IPS-15b (cell line): ENCODE results near the gene LOXHD1.

ENCODE experiments used
- H3K27me3 ChIP-seq: one replicate; pipeline ENCODE4 v1.6.1; 2013; ENCODE audit warnings: low read length; ENCODE audit not compliant: control insufficient read depth, insufficient read depth
- H3K36me3 ChIP-seq: one replicate; pipeline ENCODE4 v1.6.1; 2013; ENCODE audit warnings: low read length; ENCODE audit not compliant: control insufficient read depth, insufficient read depth
- H3K4me1 ChIP-seq: one replicate; pipeline ENCODE4 v1.6.1; 2013; ENCODE audit warnings: mild to moderate bottlenecking, low read length; ENCODE audit not compliant: control insufficient read depth, insufficient read depth
- H3K4me3 ChIP-seq: one replicate; pipeline ENCODE4 v1.5.1; 2013; ENCODE audit warnings: low read depth, low read length
- H3K9ac ChIP-seq: one replicate; pipeline ENCODE4 v1.6.1; 2013; ENCODE audit warnings: low read depth, mild to moderate bottlenecking, low read length
- H3K9me3 ChIP-seq: one replicate; pipeline ENCODE4 v1.6.1; 2013; ENCODE audit warnings: mild to moderate bottlenecking, low read length; ENCODE audit not compliant: control insufficient read depth, insufficient read depth

The LOXHD1 gene

GRCh38 chr18:46622451-46622850 lies 34.6 kb downstream of the LOXHD1 start:
- no peaks in the 10 kb centered on the region for H3K4me1 ChIP-seq
- H3K4me3 ChIP-seq: no peak overlapping the region
- H3K9me3 ChIP-seq: no peaks in the 10 kb centered on the region
- no peaks in the 10 kb centered on the region for H3K27me3 ChIP-seq
- no peak overlapping the region for H3K9ac ChIP-seq
- H3K36me3 ChIP-seq: no peaks in the 10 kb centered on the region

GRCh38 chr18:46621871-46622270 lies 35.1 kb downstream of the LOXHD1 start:
- Histone ChIP-seq H3K9ac (no peak overlapping the region), H3K9me3 (no peaks in the 10 kb centered on the region), H3K36me3 (no peaks in the 10 kb centered on the region), H3K4me3 (no peak overlapping the region), H3K4me1 (no peaks in the 10 kb centered on the region), H3K27me3 (no peaks in the 10 kb centered on the region)

DNA sequence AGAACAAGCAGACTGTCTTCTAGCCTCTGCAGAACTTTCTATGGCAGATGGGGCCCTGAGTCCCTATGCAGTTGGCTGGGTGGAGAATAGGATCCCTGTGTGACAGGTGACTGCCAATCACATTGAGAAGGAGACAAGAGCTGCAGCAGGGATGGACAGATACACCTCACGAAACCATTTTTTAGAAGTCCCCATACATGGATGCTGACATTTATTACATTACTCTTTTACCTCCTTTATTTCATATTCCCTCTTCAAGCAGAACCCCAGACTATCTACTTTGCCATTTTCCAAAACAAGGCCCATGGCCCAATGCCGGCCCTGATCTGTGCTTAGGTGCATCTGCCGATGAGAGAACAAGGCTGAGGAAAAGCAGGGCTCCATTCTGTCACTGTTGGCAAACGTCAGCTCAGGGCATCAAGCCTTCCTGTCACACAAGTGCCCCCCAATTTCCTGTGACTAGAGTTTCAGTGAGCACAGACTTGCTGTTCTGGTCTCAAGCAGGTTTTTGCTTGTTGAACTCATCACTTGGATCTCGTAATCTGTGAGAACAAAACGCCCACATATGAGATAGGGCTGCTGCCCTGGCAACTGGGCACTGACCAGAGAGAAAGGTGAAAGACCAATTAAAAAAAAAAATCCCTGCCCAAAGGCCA lies 35.8 kb downstream of the LOXHD1 start:
- H3K27me3 ChIP-seq: no peaks in the 10 kb centered on the region
- H3K9ac ChIP-seq: no peak overlapping the region
- no peaks in the 10 kb centered on the region for H3K36me3 ChIP-seq
- H3K9me3 ChIP-seq: no peaks in the 10 kb centered on the region
- no peak overlapping the region for H3K4me3 ChIP-seq
- H3K4me1 ChIP-seq: no peaks in the 10 kb centered on the region

- Histone ChIP-seq H3K4me1 (no peaks in the 10 kb centered on the region), H3K36me3 (no peaks in the 10 kb centered on the region)
Observed at GRCh38 chr18:46619559-46619958, 37.5 kb downstream of the LOXHD1 start.

DNA sequence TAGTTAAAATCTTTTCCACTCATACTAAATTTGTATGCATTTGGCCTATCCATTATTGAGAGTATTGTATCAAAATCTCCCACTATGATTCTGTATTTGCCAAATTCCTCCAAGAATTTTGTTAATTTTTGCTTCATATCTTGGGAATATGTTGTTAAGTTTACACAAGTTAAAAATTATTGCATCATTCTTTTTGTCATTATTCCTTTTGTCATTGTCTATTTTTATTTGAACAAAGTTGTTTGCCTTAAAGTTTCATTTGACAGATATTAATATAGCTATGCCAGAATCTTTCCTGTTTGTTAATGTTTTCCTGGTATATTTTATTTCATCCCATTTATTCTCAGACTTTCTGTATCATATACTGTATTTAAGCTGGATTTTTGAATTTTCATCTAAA lies 41.3 kb downstream of the LOXHD1 start:
- no peaks in the 10 kb centered on the region for H3K36me3 ChIP-seq
- no peaks in the 10 kb centered on the region for H3K4me1 ChIP-seq
- no peak overlapping the region for H3K9ac ChIP-seq
- no peak overlapping the region for H3K4me3 ChIP-seq
- no peaks in the 10 kb centered on the region for H3K27me3 ChIP-seq
- H3K9me3 ChIP-seq: no peaks in the 10 kb centered on the region

More at GRCh38 chr18:46619559-46619958, 37.5 kb downstream of the LOXHD1 start:
- Histone ChIP-seq H3K9ac (no peak overlapping the region), H3K27me3 (no peaks in the 10 kb centered on the region), H3K4me3 (no peak overlapping the region), H3K9me3 (no peaks in the 10 kb centered on the region)

GRCh38 chr18:46609048-46609447 lies 48.0 kb downstream of the LOXHD1 start:
- no peaks in the 10 kb centered on the region for H3K4me1 ChIP-seq
- H3K9ac ChIP-seq: no peak overlapping the region

DNA sequence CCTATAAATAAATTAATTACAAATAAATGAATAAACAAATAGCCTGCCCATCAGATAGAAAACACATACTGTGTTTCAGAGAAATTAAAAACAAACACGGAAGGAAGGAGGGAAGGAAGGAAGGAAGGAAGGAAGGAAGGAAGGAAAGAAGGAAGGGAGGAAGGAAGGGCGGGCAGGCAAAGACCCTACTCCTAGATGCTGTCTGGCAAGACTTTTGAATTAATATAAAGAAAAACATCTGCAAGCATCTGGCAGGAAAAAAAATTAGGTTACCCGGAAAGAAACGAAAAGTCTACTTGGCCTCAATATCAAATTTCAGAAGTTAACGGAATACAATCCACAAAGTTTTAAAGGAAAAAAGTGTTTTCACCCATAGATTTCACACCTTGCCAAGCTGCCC lies 49.1 kb downstream of the LOXHD1 start:
- H3K4me3 ChIP-seq: no peak overlapping the region
- H3K4me1 ChIP-seq: no peaks in the 10 kb centered on the region
- H3K27me3 ChIP-seq: no peaks in the 10 kb centered on the region
- H3K9ac ChIP-seq: no peak overlapping the region
- no peaks in the 10 kb centered on the region for H3K9me3 ChIP-seq
- H3K36me3 ChIP-seq: no peaks in the 10 kb centered on the region

More at GRCh38 chr18:46609048-46609447, 48.0 kb downstream of the LOXHD1 start:
- H3K36me3 ChIP-seq: no peaks in the 10 kb centered on the region
- H3K4me3 ChIP-seq: no peak overlapping the region
- H3K27me3 ChIP-seq: no peaks in the 10 kb centered on the region
- H3K9me3 ChIP-seq: no peaks in the 10 kb centered on the region

- no peak overlapping the region for H3K9ac ChIP-seq
- no peak overlapping the region for H3K4me3 ChIP-seq
- no peaks in the 10 kb centered on the region for H3K36me3 ChIP-seq
- H3K4me1 ChIP-seq: no peaks in the 10 kb centered on the region
- no peaks in the 10 kb centered on the region for H3K9me3 ChIP-seq
- no peaks in the 10 kb centered on the region for H3K27me3 ChIP-seq
Observed at GRCh38 chr18:46601141-46601805, 55.7 kb downstream of the LOXHD1 start.

DNA sequence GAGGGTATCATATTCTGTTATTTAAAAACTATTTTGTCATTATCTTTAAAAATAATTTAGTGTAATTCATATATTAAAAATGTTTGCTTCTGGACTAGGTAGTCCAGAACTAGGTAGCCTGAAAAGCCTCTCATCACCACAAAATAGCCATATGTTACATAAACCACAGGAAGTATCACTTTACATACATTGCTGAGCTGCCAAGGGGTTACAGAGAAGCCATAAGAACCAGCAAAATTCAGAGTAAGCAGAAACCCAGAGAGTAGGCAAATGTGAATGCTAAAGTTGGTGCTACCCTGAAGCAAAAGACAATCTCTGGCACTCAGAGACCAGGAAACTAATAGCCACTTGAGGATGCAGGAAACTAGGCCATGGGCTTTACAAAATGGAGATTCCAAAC lies 60.9 kb downstream of the LOXHD1 start:
- Histone ChIP-seq H3K9ac (no peak overlapping the region), H3K27me3 (no peaks in the 10 kb centered on the region), H3K36me3 (no peaks in the 10 kb centered on the region), H3K4me1 (no peaks in the 10 kb centered on the region), H3K9me3 (no peaks in the 10 kb centered on the region), H3K4me3 (no peak overlapping the region)

- H3K36me3 ChIP-seq: no peaks in the 10 kb centered on the region
- H3K4me3 ChIP-seq: no peak overlapping the region
- H3K9me3 ChIP-seq: no peaks in the 10 kb centered on the region
- H3K27me3 ChIP-seq: no peaks in the 10 kb centered on the region
- H3K4me1 ChIP-seq: no peaks in the 10 kb centered on the region
- H3K9ac ChIP-seq: no peak overlapping the region
Observed at GRCh38 chr18:46591783-46592391, 65.1 kb downstream of the LOXHD1 start.

DNA sequence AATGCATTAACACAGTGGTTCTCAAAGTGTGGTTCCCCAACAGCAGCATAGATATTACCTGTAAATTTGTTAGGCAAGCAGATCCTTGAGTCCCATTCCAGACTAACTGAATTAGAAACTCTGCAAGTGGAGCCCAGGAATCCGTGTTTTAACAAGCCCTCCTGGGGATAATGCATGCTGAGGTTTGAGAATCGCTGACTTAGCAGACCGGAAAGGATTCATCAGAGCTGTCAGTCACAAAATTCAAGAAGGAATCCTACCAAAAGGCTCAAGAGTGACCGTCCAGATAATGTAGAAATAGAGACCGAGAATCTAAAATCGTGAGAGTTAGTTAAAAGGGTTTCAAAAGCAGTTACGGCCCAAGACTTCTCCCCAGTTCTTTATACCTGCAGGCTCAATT lies 66.9 kb downstream of the LOXHD1 start:
- Histone ChIP-seq H3K4me3 (no peak overlapping the region), H3K4me1 (no peaks in the 10 kb centered on the region), H3K9ac (no peak overlapping the region), H3K27me3 (no peaks in the 10 kb centered on the region), H3K36me3 (no peaks in the 10 kb centered on the region), H3K9me3 (no peaks in the 10 kb centered on the region)
